ENCODE measurements around the gene RNASE2.

Gene RNASE2

DNA sequence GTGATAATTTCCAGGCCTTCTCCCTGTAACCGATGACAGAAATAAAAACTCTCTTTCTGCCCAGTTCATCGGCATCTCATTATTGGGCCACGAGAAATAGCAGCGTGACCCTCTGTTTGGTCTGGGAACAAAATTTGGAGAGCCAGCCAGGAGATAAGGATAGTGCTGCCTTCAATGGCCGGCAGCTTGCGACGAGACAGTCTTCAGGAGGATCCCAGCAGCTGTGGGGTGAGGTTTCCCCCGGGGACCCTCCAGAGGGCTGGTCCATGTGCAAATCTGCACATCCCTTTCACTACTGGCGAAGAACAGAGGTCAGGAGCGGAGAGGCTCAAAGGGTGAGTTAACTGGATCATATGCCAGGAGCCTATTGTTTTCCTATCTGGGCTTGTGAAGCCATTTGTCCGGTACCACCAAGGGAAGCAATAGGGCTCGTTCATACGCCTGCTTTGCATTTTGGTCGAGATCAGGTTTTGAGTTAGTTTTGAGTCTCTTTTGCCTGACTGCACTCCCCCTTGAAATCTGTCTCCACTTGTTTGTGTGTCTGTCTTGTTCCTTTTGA is 48.6 kb downstream of the RNASE2 start:
- no peaks in the 10 kb centered on the region for H3K9me3 ChIP-seq (ENCODE audit: insufficient read depth, low read length)
- H3K36me3 ChIP-seq (ENCODE audit: low read length): no peaks in the 10 kb centered on the region
- H4K20me1 ChIP-seq (ENCODE audit: low read depth, low read length): no peaks in the 10 kb centered on the region
- H3K27me3 ChIP-seq (ENCODE audit: low read length): no peaks in the 10 kb centered on the region
- no peaks in the 10 kb centered on the region for H3K79me2 ChIP-seq (ENCODE audit: insufficient read depth, low read length)
- no peak overlapping the region for H3K4me2 ChIP-seq (ENCODE audit: low read depth, low read length, poor library complexity, severe bottlenecking)
- no peak overlapping the region for H3K27ac ChIP-seq (ENCODE audit: low read depth, low read length)
- H3K9me2 ChIP-seq (replicated peaks; ENCODE audit: insufficient read depth, low read length): no peaks in the 10 kb centered on the region
- no peak overlapping the region for H3K9ac ChIP-seq (ENCODE audit: low read length)
- no peak for TF ChIP-seq CTCF (IDR thresholded peaks at IDR 0.05; ENCODE audit: insufficient read depth, low read length, poor library complexity, severe bottlenecking)
- no peak for TF ChIP-seq EZH2phosphoT487 (conservative IDR thresholded peaks at IDR 0.05; ENCODE audit: low read length)
- no peak overlapping the region for H2AFZ ChIP-seq (ENCODE audit: low read depth, low read length, severe bottlenecking)
- no peak overlapping the region for H3K4me3 ChIP-seq (ENCODE audit: insufficient read depth, low read length, poor library complexity, severe bottlenecking)
- no peaks in the 10 kb centered on the region for H3F3A ChIP-seq (ENCODE audit: insufficient read depth)

Data from SU-DHL-6 (cell line).